ENCODE data around the gene EFHD1. TPM values are rescaled to one million over a fixed set of nuclear protein-coding genes. Genes with fewer than 3 reads are reported as not detected.
"Not testable (repeated sequence)": the region's sequence is repeated elsewhere in the genome, so short reads cannot be mapped to it uniquely, and the experiment has no call there.

The EFHD1 gene
- total RNA-seq, 4 donors from 2014 or later: 1.6 to 6.1 (median 3.7) TPM; not detected in 1

DNA sequence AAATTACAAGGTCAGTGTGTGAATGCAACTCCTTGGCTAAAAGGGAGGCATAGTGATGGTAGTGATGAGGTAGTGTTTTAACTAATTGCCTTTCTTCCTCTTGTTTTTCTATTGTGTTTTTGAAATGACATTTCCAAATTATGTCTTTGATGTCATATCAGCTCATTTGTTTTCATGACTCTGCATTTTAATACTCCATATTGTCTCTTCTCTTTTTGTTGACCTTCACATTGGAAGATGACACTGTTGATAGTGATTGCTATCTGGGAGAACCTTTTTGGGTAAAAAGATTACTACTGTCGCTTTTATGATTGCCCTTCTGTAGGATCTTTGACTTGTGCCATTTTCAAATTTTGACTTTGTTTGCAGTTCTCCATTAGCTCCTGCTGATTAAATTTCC is 66.8 kb downstream of the EFHD1 start:
- TF ChIP-seq CTCF (IDR thresholded peaks at IDR 0.05): no peak
- TF ChIP-seq EP300 (IDR thresholded peaks at IDR 0.05; ENCODE audit: low read depth): no peak
- TF ChIP-seq POLR2AphosphoS5 (IDR thresholded peaks at IDR 0.05): no peak
- no peak for TF ChIP-seq POLR2A (IDR thresholded peaks at IDR 0.05)
- Histone ChIP-seq H3K36me3 (peaks cover 0 to 15% (median 1%) of the 10 kb centered on the region in 4 donors), H3K4me3 (no peak overlapping the region), H3K4me1 (peaks cover 19 to 58% (median 31%) of the 10 kb centered on the region in 4 donors), H3K27me3 (no peaks in the 10 kb centered on the region), H3K9me3 (no peaks in the 10 kb centered on the region), H3K27ac (no peak overlapping the region)
- WGBS, 2 donors (ENCODE audit: low coverage in 1 of 2): 82 to 96% methylated on average over 1 of the region's 1 CpG
- in situ Hi-C loops (cut with MboI; ENCODE audit: low pct_ligation_motif_present in 1 of 4, low pct_unique_long_range_greater_than_20kb in 1 of 4, low sequenced_read_pairs in 3 of 4) (no loop called here), intact Hi-C loops (cut with DNase I; ENCODE audit: low total_unique reads) (no loop called here)
- DNase-seq: no peak

GRCh38 chr2:232707076-232707475 is 73.7 kb downstream of the EFHD1 start:
- in situ Hi-C loops (cut with MboI; ENCODE audit: low pct_ligation_motif_present in 1 of 4, low pct_unique_long_range_greater_than_20kb in 1 of 4, low sequenced_read_pairs in 3 of 4): no loop called here
- intact Hi-C loops (cut with DNase I; ENCODE audit: low total_unique reads): no loop called here

DNA sequence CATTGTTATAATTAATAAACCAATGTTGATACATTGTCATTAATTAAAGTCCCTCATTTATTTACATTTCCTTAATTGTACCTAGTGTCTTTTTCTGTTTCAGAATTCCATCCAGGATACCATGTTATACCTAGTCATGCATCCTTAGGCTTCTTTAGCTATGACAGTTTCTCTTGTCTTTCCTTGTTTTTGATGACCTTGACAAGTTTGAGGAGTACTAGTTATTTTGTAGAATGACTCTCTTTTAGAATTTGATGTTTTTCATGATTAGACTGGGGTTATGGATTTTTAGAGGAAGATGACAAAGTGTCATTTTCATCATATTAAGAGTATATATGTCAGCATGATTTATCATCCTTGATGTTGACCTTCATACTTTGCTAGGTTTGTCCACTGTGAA is 80.1 kb downstream of the EFHD1 start:
- H3K27ac ChIP-seq: no peak overlapping the region
- no peaks in the 10 kb centered on the region for H3K9me3 ChIP-seq
- no peaks in the 10 kb centered on the region for H3K4me1 ChIP-seq
- no peak for TF ChIP-seq CTCF (IDR thresholded peaks at IDR 0.05)
- no peak for TF ChIP-seq POLR2AphosphoS5 (IDR thresholded peaks at IDR 0.05)
- TF ChIP-seq EP300 (IDR thresholded peaks at IDR 0.05; ENCODE audit: low read depth): no peak
- TF ChIP-seq POLR2A (IDR thresholded peaks at IDR 0.05): no peak
- H3K36me3 ChIP-seq: peaks cover 0 to 6% (median 0%) of the 10 kb centered on the region in 4 donors
- no peak for DNase-seq
- no peaks in the 10 kb centered on the region for H3K27me3 ChIP-seq
- in situ Hi-C loops (cut with MboI; ENCODE audit: low pct_ligation_motif_present in 1 of 4, low pct_unique_long_range_greater_than_20kb in 1 of 4, low sequenced_read_pairs in 3 of 4): no loop called here
- H3K4me3 ChIP-seq: no peak overlapping the region
- intact Hi-C loops (cut with DNase I; ENCODE audit: low total_unique reads): no loop called here

More at GRCh38 chr2:232707076-232707475, 73.7 kb downstream of the EFHD1 start:
- no peak for DNase-seq
- Histone ChIP-seq H3K4me3 (no peak overlapping the region), H3K36me3 (peaks cover 0 to 29% (median 8%) of the 10 kb centered on the region in 4 donors), H3K27me3 (no peaks in the 10 kb centered on the region), H3K4me1 (peaks cover 0 to 14% (median 0%) of the 10 kb centered on the region in 4 donors), H3K27ac (no peak overlapping the region), H3K9me3 (no peaks in the 10 kb centered on the region)
- TF ChIP-seq POLR2AphosphoS5 (IDR thresholded peaks at IDR 0.05) (no peak), CTCF (IDR thresholded peaks at IDR 0.05) (no peak), POLR2A (IDR thresholded peaks at IDR 0.05) (no peak), EP300 (IDR thresholded peaks at IDR 0.05; ENCODE audit: low read depth) (no peak)
- WGBS, 2 donors (ENCODE audit: low coverage in 1 of 2): 83 to 89% methylated on average over 4 of the region's 4 CpGs

DNA sequence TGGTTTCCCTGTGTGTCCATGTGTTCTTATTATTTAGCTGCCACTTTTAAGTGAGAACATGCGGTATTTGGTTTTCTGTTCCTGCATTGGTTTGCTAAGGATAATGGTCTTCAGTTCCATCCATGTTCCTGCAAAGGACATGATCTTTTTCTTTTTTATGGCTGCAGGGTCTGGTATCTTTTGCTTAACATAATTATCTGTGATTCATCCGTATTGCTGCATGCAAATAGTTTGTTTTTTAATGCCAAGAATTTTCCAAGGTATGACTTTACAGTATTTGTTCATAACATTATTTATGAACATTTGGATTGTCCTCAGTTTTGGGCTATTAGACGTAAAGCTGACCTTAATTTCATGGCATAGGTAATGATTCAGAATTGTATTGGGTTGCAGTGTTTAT is 81.6 kb downstream of the EFHD1 start:
- intact Hi-C loops (cut with DNase I; ENCODE audit: low total_unique reads): no loop called here
- 89 to 93% methylated on average over 2 to 3 of the region's 3 CpGs for WGBS, 2 donors (ENCODE audit: low coverage in 1 of 2)

GRCh38 chr2:232720056-232720455 is 86.7 kb downstream of the EFHD1 start:
- H3K27me3 ChIP-seq; H3K4me1 ChIP-seq; in situ Hi-C loops (cut with MboI; ENCODE audit: low pct_ligation_motif_present in 1 of 4, low pct_unique_long_range_greater_than_20kb in 1 of 4, low sequenced_read_pairs in 3 of 4); H3K27ac ChIP-seq; H3K9me3 ChIP-seq; DNase-seq; H3K4me3 ChIP-seq; intact Hi-C loops (cut with DNase I; ENCODE audit: low total_unique reads): not testable (repeated sequence)
- peaks cover 0 to 14% (median 2%) of the 10 kb centered on the region in 4 donors for H3K36me3 ChIP-seq

More for the DNA sequence above, 81.6 kb downstream of the EFHD1 start:
- TF ChIP-seq POLR2A (IDR thresholded peaks at IDR 0.05) (no peak), POLR2AphosphoS5 (IDR thresholded peaks at IDR 0.05) (no peak), CTCF (IDR thresholded peaks at IDR 0.05) (no peak), EP300 (IDR thresholded peaks at IDR 0.05; ENCODE audit: low read depth) (no peak)
- Histone ChIP-seq H3K9me3 (no peaks in the 10 kb centered on the region), H3K4me1 (no peaks in the 10 kb centered on the region), H3K27ac (no peak overlapping the region), H3K36me3 (peaks cover 0 to 6% (median 0%) of the 10 kb centered on the region in 4 donors), H3K27me3 (no peaks in the 10 kb centered on the region), H3K4me3 (no peak overlapping the region)
- DNase-seq: no peak
- in situ Hi-C loops (cut with MboI; ENCODE audit: low pct_ligation_motif_present in 1 of 4, low pct_unique_long_range_greater_than_20kb in 1 of 4, low sequenced_read_pairs in 3 of 4): no loop called here

Data from transverse colon (tissue), 4 donors.